ENCODE data around the gene FAM3C.

FAM3C gene

DNA sequence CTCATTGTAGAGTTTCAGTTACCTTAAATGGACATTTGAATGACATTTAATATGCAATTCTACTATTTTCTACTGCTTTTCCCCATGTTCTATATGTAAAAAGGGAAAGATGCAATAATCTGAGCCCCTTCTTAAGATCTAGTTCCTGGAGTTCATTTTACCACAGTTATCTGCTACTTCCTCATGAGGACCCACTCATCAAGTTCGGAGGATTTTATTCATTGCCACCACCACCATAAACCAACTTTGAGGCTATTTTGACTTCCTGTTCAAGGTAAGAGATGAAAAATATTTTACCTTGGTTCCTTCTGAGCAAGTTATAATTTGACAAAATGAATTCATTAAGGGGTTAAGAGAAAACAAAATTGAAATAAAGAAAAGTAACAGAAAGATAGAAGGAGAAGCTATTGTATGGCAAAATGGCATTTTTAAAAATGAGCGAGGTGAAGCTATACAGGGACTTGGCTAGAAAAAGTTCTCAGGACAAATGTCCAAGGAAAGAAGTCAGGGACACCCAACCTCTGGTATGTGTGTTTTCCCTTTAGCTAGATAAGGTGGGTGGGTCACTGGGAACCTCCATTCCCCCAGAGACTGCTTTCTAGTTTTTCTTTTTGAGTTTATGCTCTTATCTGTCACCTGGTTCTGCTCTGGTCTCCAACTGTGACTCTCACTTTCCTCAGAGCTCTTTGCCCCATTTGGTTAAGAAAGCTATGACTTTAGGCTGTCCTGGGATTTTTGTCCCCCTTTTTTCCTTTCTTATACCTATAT is 14.9 kb upstream of the FAM3C start:
- DNase-seq = no peak

DNA sequence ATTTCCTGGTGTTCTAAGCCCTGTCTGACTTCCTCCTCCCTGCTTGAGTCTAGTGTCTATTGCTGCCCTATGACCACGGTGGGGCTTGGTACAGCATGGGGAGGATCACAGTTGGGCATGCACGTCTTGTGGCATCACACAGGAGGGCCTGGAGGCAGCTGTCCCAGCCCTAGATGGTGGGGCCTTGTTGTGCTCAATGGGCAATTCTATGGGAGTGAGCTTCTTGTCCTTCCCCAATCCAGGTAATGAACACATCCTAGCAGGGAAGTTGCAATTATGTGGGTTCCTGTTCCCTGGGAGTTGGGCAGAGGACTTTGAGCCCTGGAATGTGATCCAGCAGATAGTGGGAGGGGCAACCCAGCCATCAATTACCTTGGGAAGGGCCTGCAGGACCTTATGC is 10.8 kb upstream of the FAM3C start:
- no peak for DNase-seq

DNA sequence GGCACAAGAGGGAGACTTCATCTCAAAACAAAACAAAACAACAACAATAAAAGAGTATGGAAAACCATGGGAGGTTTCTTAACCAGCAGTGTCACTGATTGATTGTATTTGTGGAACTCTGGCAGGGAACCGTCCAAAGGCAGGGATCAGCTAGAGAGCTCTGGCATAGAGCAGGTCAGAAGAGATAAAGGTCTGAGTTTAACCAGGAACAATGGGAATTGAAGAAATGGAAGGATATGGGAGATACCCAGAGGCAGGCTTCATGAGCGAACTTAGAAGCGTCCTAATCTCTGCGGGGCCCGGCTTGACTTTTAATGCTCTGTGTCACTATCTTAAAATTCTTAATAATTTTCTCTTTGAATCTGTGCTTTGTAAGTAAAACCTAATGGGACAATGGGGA is 10.4 kb upstream of the FAM3C start:
- DNase-seq = no peak

DNA sequence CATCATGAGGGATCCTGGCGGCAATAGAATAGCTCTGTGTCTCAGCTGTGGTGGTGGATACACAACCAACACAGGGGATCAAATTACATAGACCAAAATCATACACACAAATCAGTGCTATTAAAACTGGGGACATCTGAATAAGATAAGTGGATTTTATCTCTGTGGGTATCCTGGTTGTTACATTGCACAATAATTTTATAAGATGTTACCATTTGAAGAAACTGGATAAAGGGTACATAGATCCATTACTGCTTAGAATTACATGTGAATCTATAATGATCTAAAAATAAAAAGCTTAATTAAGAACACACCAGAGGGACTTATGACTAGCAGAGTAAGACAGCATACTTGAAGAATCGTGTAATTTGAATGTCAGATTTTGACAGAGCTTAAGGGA is 8.2 kb upstream of the FAM3C start:
- DNase-seq = no peak

DNA sequence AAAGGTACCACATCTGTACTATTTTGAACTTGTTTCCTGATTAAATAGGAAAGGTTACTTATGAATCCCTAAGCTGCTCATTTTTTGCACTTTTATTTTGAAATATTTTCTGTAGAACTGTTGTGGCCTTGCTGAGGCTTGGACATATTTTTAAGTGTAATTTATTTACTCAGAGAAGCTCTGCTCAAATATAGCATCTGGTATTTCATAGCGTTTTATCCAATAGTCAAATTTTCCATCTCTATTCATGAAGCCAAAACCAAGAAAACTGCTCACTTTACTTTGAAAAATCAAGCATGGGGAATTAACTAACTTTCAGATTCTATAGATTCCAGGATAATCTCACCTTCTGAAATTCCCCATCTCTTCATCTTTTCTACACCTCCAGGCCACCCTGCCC is 6.6 kb upstream of the FAM3C start:
- no peak for DNase-seq

DNA sequence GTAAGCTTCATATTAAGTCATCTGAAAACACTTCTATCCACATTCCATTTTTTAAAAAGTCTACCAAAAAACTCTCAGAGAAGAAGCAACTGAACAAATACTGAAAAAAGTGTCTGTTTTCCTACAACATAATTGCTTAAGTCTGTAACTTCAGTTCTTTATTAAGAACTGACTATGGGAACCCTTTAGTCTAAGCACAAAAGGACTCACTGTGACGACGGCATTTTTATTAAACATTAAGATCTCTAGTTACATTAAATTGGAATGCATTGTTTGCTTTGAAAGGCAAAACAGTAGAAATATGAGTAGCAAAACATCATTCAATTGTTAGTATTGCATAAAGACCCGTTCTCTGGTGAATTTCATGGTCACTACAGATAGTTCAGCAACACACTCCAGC is 5.8 kb upstream of the FAM3C start:
- no peak for DNase-seq

DNA sequence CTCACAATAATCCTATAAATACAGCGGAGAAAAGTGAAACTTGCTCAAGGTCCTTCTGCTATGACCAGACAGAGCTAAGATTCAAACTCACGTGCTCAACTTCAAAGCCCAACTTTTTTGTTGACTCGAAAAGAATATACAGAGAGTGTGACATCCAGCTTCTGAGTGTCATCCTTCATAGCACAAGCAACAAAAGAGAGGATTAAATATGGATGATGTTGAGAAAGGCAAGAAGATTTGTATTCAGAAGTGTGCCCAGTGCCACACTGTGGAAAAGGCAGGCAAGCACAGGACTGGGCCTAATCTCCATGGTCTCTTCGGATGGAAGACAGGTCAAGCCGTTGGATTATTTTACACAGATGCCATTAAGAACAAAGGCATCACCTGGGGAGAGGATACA is 2.1 kb upstream of the FAM3C start:
- DNase-seq = no peak

DNA sequence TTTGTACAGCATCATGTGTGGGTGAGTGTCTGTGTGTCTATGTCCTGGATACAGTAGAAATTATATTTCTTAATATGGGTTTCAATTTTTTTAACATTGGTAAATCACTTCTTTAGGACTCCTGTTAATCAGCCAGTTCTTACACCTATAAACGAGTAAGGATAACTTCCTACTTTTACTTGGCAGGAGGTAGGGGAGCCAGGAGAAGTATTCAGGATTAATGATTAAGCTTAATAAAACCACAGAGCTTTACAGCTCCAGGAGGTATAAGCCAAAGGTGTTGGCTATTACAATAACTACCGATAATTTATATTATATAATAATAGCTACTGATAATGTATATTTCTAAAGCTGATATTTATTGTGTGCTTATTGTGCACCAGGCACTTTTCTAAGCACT is 1.7 kb upstream of the FAM3C start:
- no peak for DNase-seq

DNA sequence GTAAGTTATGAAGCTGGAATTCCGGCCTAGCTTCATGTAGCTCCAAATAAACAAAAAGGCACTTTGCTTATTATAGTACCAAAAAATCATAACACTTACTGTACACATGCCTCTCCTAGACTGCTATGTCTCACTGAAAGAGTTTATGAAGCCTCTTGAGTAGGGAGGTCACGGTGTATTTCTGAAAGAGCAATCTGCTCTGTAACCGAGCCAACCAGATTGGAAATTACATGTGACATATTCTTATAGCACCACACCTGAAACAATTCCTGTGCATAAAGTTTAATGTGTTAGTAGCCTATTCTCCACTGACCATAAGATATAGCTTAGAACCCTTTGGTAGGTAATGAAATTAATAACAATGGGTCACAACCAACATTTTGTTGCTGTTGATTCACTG is 1.3 kb upstream of the FAM3C start:
- no peak for DNase-seq

DNA sequence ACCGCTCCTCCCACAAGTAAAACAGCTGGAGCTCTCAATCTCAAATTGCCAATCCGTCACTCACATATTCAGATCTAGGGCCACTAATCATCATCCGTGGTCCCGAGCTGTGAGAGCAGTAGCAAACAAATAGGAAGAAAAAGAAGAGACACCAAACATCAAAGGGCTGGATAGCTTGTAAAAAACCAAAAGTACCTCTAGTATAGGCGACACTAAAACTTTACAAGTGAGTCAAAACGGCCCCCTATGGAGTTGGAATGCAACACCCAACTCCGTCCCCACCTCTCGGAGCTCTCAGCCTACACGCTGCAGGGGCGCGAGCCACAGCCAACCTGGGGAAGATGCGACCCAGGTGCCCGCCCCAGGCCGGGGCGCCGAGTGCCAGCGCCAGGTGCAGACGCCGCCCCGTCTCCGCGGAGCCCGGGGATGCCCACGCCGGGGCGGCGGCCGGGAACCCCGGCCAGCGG is 581 bp downstream of the FAM3C start:
- DNase-seq = no peak

DNA sequence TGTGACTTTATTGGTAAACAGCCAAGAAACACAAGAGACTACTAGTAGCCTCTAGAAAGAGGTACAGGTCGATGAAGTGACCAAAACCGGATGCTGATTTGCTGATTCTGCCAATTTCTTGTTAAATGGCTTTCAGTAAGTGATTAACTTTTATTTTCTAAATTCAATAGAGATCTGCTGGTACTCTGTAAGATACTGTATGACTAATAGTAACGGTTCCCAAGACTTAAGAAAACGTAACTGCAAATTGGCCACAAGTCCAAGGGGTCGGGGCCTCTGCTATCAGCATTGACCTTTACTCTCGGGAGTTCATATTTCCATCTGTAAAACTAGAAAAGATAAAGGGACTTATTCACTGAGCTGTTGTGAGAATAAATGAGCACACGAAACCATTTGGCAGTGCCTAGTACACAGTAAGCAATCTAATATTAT is 1.4 kb downstream of the FAM3C start:
- DNase-seq = no peak

DNA sequence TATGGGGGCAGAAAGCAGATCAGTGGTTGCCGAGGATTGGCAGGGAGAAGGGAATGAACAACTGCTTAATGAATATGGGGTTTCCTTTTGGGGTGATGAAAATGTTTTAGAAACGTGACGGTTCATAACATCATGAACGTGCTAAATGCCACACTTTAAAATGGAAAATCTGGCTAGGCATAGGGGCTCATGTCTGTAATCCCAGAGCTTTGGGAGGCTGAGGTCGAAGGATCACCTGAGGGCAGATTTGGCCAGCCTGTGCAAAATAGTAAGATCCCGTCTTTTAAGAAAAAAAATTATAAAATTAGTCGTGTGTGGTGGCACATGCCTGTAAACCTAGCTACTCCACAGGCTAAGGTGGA is 3.1 kb downstream of the FAM3C start:
- no peak for DNase-seq

DNA sequence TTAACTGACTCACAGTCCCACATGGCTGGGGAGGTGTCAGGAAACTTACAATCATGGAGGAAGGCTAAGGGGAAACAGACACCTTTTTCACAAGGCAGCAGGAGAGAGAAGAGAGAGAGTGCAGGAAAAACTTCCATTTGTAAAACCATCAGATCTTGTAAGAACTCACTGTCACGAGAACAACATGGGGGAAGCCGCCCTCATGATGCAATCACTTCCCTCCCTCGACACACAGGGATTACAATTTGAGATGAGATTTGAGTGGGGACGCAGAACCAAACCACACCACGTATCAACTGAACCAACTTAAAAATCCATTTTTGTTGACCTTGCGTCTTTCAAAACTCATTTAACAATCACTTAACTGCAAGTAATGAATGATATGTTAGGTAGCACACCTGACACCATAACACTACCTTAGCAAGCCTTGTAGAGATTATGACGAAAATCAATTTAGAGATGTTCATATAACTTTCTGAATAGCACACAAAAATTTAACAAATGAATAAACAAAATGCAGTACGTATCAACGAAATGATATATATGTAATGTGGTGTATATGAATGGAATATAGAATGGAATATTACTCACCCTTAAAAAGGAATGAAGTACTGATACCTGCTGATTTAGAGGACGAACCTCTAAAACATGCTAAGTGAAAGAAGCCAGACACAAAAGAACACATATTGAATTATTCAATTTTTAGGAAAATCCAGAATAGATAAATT is 3.7 kb downstream of the FAM3C start:
- DNase-seq = no peak

DNA sequence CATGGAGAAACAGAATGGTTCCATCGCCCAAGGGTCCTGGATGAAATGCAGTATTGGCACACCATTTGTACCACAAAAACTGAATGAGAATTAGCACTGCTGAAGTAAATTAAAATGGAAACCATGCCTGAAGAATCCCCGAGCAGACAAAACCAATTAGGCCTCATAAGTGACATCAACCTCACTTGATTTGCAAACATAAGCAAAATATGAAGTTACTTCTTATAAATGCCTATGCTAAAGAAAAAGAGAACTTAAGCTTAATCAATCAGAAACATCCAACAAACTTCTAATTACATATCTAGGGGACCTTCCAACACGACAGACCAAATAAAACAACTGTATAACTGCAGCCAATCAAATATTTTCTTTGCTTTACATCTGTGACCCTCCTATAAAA is 4.4 kb downstream of the FAM3C start:
- no peak for DNase-seq

DNA sequence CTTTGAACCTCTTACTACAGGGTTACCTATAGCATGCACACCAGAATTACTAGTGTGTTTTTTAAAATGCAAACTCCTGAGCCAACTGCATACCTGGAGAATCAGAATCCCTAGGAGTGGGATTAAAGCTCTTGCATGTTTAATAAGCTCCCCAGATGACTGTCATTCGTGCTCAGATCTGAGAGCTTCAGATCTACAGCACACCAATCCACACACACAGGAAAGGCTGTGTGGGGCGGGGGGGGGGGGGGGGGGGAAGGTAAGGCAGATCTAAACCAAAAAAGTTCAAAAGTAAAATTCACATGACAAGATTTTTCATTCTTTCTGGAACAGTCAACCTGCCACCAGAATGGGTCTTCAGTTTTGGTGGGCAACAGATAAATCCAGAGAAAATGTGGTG is 5.5 kb downstream of the FAM3C start:
- no peak for DNase-seq

DNA sequence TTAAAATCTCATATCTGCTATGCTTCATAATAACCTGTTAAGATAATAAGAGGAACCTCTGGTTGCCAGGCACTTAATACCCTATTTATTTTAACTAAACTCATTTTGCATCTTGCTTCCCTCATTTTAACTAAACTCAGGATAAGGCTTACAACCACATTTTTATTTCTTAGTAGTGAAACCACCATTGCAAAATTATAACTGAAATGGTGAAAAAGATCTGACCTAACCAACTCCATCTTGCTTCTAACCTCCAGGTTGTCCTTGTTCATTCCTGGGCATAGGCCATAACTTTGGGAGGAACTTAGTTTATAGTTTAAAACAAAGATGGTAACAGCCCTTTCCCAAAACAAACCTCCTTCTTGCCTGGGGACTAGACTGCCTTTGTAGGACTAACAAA is 6.0 kb downstream of the FAM3C start:
- DNase-seq = no peak

DNA sequence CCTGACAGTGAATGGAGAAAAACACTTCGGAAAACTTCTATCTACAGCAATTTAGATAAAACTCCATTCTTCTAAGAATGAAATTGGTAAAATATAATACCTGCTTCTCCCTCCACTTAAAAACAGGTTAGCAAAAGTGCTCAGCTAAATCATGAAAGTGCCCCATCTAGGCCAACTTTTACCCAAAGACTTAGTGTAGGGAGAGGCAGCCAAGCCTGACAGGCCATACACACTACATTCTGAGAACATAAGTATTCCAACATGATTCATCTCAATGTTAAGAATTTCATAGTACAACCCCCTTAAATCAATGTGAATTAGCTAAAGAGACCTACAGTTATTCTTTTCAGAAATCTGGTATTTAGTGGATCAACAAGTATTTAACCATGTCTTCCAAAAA is 7.2 kb downstream of the FAM3C start:
- no peak for DNase-seq

DNA sequence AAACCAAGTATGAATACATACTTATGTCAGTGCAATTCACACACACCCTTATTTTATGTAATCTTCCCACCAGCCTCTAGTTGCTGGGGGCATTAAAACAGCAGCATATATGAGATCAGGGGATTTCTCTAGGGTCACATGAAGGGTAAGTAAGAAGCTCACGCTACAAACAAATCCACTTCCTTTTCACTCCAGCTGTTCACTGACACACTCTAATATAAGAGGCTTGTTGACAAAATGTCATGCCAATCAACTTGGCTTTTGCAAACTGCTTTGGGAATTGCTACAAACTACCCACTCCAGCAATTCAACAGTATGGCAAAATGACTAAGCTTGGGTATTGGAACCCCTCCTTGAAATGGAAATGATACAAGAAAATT is 10.3 kb downstream of the FAM3C start:
- DNase-seq = no peak

DNA sequence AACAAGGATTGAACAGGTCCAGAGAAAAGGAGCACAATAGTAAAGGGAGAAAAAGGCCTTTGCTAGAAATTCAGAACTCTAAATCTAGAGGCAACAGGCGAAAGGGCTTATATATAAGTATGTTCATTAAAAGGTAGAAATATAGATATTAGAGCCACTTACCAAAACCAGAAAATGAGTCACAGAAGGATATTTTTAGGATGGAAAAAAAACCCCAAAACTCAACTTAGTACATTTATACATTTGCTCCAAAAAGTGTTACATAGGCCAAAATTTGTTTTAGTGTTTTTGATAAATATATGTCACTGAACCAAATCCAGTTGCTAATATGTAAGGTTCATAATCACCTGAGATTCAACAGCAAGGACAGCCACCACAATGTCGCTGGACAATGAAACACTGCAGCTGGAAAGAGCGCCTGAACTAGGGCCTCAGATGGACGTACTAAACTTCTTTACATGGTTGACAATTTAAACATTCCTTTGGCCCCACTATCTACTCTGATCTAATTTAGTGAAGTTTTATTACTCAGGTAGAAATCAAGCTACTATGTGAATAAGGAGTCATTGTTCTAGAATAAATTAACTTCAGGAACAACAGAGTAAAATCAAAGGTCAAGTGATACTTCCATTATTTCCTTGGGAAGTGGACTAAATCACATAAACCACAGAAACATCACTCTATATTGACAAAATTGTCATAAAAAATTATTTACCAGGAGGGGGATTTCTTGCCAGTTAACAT is 10.9 kb downstream of the FAM3C start:
- no peak for DNase-seq

DNA sequence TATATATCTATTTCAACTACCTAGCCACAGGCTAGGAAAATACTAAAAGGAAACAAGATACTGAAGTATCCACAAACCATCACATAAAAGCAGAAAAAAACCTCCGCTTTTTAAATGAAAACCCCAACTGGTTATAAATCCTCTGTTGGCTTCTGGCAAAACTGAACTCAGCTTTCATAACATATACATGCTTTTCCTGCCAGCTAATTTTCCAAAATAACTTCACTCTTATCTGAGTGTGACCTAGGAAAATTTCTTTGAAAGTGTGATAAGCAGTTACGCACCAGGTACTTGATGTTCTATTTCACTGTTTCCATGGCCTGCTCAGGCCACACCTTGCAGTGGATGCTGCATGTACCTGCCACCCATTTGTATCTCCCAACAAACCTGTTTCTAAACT is 11.8 kb downstream of the FAM3C start:
- no peak for DNase-seq

DNA sequence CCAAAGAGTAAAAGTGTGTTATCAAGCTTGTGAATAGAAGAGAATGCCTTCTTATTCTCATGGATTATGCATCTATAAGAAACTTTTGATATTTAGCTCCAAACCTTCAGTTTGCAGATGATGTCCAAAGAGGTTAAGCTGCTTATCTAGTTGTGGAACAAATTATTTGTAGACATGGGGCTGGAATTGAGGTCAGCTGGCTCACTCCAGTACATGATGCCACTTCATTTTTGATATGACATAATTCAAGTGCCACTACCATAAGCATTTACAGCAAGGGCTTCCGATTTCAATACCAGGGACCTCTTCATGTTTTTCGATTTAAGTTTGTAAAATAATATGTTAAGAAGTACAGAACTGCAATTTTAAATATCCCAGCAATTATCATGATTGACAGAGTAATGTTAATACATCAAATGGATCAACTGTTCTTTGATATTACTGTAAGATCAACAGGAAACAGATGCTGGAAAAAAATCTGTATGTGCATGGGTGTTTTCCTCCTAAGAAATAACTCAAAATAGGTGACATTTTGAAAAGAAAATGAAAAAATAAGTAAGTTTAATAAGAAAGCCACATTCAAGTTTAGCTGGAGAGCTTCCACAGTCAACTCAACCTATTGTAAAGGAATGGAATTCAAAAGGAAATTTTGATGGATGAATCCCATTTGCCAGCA is 12.7 kb downstream of the FAM3C start:
- no peak for DNase-seq

DNA sequence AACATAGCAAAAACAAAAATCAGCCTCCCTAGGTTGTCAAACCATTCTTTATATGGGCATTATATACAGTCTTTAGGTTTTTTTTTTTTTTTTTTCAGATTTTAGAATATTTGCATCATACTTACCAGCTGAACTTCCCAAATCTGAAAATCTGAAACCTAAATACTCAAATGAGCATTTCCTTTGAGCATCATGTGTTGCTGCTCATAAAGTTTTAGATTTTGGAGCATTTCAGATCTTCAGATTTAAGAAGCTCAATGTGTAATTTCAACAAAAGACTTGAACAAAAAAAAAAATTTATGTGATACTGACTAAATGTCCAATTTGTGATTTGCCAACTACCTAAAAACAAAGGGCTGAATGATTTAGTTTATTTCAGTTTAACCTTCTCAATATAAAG is 13.6 kb downstream of the FAM3C start:
- DNase-seq = no peak

DNA sequence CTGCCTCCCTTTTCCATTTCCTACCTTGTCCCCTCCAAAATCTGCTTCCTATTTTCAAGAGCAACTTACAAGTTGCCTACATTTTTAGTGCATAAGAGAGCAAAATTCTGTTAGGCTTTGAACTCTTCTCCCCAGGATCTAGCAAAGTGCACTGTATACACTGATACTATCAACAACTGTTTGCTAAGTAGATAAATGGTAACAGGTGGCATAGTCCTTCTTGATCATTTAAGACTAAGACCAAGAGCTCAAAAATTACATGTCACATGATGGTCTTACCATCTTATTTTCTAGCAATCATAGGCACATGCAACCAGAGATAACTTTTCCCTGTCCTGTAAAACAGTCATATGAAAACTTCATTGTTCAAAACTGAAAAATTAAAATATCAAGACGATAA is 16.2 kb downstream of the FAM3C start:
- DNase-seq = no peak

DNA sequence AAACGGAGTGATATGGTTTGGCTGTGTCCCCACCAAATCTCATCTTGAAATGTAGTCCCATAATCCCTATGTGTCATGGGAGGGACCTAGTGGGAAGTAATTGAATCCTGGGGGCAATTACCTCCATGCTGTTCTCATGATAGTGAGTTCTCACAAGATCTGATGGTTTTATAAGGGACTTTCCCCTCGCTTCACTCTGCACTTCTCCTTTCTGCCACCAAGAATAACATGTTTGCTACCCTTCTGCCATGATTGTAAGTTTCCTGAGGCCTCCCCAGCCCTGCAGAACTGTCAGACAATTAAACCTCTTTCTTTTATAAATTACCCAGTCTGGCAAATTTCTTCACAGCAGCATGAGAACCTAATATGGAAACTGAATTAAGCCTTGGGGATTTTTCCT is 19.1 kb downstream of the FAM3C start:
- no peak for DNase-seq

Data from NCI-H1105 (cell line).